Ramos (cell line): ENCODE results near the gene FCRL1.

ENCODE experiments used
- in situ Hi-C: fragments of 300-500 bp; cut with MboI; formaldehyde crosslinking; loops from one replicate; pipeline ENCODE4 v1.14.3; 2022; ENCODE audit warnings: low sequenced_read_pairs; ENCODE audit not compliant: unreplicated experiment

FCRL1 gene

GRCh38 chr1:157813269-157813668, 6.7 kb downstream of the FCRL1 start:
- in situ Hi-C loops, result no loop called here

- in situ Hi-C loops, result no loop called here
Measured at GRCh38 chr1:157806431-157807149, 13.3 kb downstream of the FCRL1 start.

- in situ Hi-C loops, result no loop called here
Measured at GRCh38 chr1:157803851-157804250, 16.1 kb downstream of the FCRL1 start.

GRCh38 chr1:157799996-157800395, 19.9 kb downstream of the FCRL1 start:
- in situ Hi-C loops, result no loop called here

GRCh38 chr1:157798211-157798610, 21.7 kb downstream of the FCRL1 start:
- in situ Hi-C loops, result no loop called here

GRCh38 chr1:157785248-157785647, 34.7 kb downstream of the FCRL1 start:
- in situ Hi-C loops, result no loop called here

GRCh38 chr1:157784801-157785200, 35.1 kb downstream of the FCRL1 start:
- in situ Hi-C loops, result no loop called here

- in situ Hi-C loops, result no loop called here
Measured at GRCh38 chr1:157782931-157783330, 37.0 kb downstream of the FCRL1 start.

- in situ Hi-C loops, result no loop called here
Measured at GRCh38 chr1:157781048-157781447, 38.9 kb downstream of the FCRL1 start.

GRCh38 chr1:157776971-157777391, 42.9 kb downstream of the FCRL1 start, which contains the start of gene FCRL2:
Gene FCRL2 (minus strand): TSS chr1:157777132. CDS start chr1:157777073, 59 bp downstream.
- in situ Hi-C loops, result loop anchor here (10.0 kb wide), 1 partner anchor 202 kb away; no protein-coding TSS in a partner anchor

- in situ Hi-C loops, result loop anchor here (10.0 kb wide), 1 partner anchor 200 kb away; no protein-coding TSS in a partner anchor
Measured at GRCh38 chr1:157775101-157775870, 44.6 kb downstream of the FCRL1 start.

- in situ Hi-C loops, result loop anchor here (10.0 kb wide), 1 partner anchor 200 kb away; no protein-coding TSS in a partner anchor
Measured at GRCh38 chr1:157774412-157774811, 45.5 kb downstream of the FCRL1 start.

- in situ Hi-C loops, result loop anchor here (10.0 kb wide), 1 partner anchor 199 kb away; no protein-coding TSS in a partner anchor
Measured at GRCh38 chr1:157773493-157774350, 46.2 kb downstream of the FCRL1 start.

GRCh38 chr1:157771661-157772425, 48.1 kb downstream of the FCRL1 start:
- in situ Hi-C loops, result loop anchor here (10.0 kb wide), 1 partner anchor 197 kb away; no protein-coding TSS in a partner anchor

- in situ Hi-C loops, result loop anchor here (10.0 kb wide), 1 partner anchor 196 kb away; no protein-coding TSS in a partner anchor
Measured at GRCh38 chr1:157770442-157771043, 49.4 kb downstream of the FCRL1 start.

- in situ Hi-C loops, result no loop called here
Measured at GRCh38 chr1:157766792-157767191, 53.1 kb downstream of the FCRL1 start.

GRCh38 chr1:157758018-157758417, 61.9 kb downstream of the FCRL1 start:
- in situ Hi-C loops, result no loop called here

- in situ Hi-C loops, result no loop called here
Measured at GRCh38 chr1:157753611-157754010, 66.3 kb downstream of the FCRL1 start.

- in situ Hi-C loops, result no loop called here
Measured at GRCh38 chr1:157751283-157751682, 68.6 kb downstream of the FCRL1 start.
